Ishikawa (cell line): Measurements from ENCODE around the gene ARL6IP6.

ENCODE experiments used
- CEBPB ChIP-seq: IDR thresholded peaks from 2 replicates; pipeline ENCODE4 v1.6.1; 2012
- CREB1 ChIP-seq: IDR thresholded peaks from 2 replicates; pipeline ENCODE4 v1.6.1; 2012; ENCODE audit warnings: low read depth
- EGR1 ChIP-seq: IDR thresholded peaks from 2 replicates; pipeline ENCODE4 v1.6.1; 2012
- EP300 ChIP-seq: IDR thresholded peaks from 2 replicates; pipeline ENCODE4 v1.6.1; 2012; ENCODE audit warnings: borderline replicate concordance
- FOXM1 ChIP-seq: IDR thresholded peaks from 2 replicates; pipeline ENCODE4 v1.6.1; 2012; ENCODE audit warnings: low read depth, borderline replicate concordance
- MAX ChIP-seq: IDR thresholded peaks from 2 replicates; pipeline ENCODE4 v1.6.1; 2012
- RAD21 ChIP-seq: IDR thresholded peaks from 2 replicates; pipeline ENCODE4 v1.6.1; 2012; ENCODE audit warnings: low read depth
- REST ChIP-seq: IDR thresholded peaks from 2 replicates; pipeline ENCODE4 v1.6.1; 2012; ENCODE audit warnings: low read depth, mild to moderate bottlenecking
- TAF1 ChIP-seq: IDR thresholded peaks from 2 replicates; pipeline ENCODE4 v1.6.1; 2012; ENCODE audit warnings: low read depth, mild to moderate bottlenecking
- TCF12 ChIP-seq: IDR thresholded peaks from 2 replicates; pipeline ENCODE4 v1.6.1; 2012; ENCODE audit warnings: low read depth
- TEAD4 ChIP-seq: IDR thresholded peaks from 2 replicates; pipeline ENCODE4 v1.6.1; 2012
- USF1 ChIP-seq: IDR thresholded peaks from 2 replicates; pipeline ENCODE4 v1.6.1; 2012
- YY1 ChIP-seq: IDR thresholded peaks from 2 replicates; pipeline ENCODE4 v1.6.1; 2012; ENCODE audit warnings: low read depth

DNA sequence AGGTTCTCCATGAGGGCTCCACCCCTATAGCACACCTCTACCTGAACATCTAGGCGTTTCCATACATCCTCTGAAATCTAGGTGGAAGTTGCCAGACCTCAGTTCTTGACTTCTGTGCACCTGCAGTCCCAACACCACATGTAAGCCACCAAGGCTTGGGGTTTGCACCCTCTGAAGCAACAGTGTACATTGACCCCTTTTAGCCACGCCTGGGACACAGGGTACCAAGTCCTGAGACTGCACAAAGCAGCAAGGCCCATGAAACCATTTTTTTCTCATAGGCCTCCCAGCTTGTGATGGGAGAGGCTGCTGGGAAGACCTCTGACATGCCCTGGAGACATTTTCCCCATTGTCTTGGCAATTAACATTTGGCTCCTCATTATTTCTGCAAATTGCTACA, 20.0 kb downstream of the ARL6IP6 start:
- TF ChIP-seq EP300 (no peak), REST (no peak), TCF12 (no peak), TEAD4 (no peak), CREB1 (no peak), YY1 (no peak), RAD21 (no peak), FOXM1 (no peak), TAF1 (no peak), CEBPB (no peak), USF1 (no peak), MAX (no peak), EGR1 (no peak)
